K562 (cell line): ENCODE results near the gene CRAMP1. TPM values are rescaled to one million over a fixed set of nuclear protein-coding genes. Genes with fewer than 3 reads are reported as not detected.

Experiments
- ATAC-seq: fragments of 200-7000 bp; cut with Tn5 transposase; 3 replicates; pipeline ENCODE4 v1.9.1; 2020; ENCODE audit warnings: moderate library complexity
- BruUV-seq: library from RNA; stranded (reverse); fragments of 400-500 nt; replicated peaks from 2 replicates; lab custom pipeline; 2021; lab: Mats Ljungman, UMichigan
- CTCF ChIA-PET: fragments of 300-600 bp; formaldehyde crosslinking; extraction: SDS; loops from one replicate; lab custom pipeline; 2021; ENCODE audit warnings: low intra/inter-chr PET ratio; lab: Yijun Ruan, JAX
- POLR2A ChIA-PET: fragments of 300-600, 350-650 bp; sonication (Branson Sonifier 250); formaldehyde crosslinking; extraction: SDS; loops from one replicate; lab custom pipeline; 2021; ENCODE audit warnings: antibody characterized with exemption, inconsistent platforms; lab: Yijun Ruan, JAX
- DNase-seq, 4 experiments: peaks; one replicate each; pipeline versions ENCODE4 v3.0.0 to v3.0.0-alpha.2; 2011 to 2018; ENCODE audit warnings: low spot score in 3 of 4, mixed read lengths in 3 of 4; ENCODE audit errors: extremely low read depth in 1 of 4
- FAIRE-seq: peaks from 2 replicates; lab custom pipeline; 2011; peaks lifted over from hg19 to GRCh38; lab: Jason Lieb, UNC
- H2AFZ ChIP-seq: 2 replicates; pipeline ENCODE4 v1.6.0; 2011; ENCODE audit warnings: low read depth, low read length, control low read depth, inconsistent platforms
- H3K27ac ChIP-seq: fragments of 200-600 bp; 3 replicates; pipeline ENCODE4 v1.8.0; 2011; ENCODE audit warnings: low read depth, mild to moderate bottlenecking, control low read depth, inconsistent platforms, low read length, moderate library complexity, mixed read lengths; ENCODE audit errors: extremely low read depth
- H3K27me3 ChIP-seq, 2 experiments: fragments of 300-600 bp in 1 of 2; 2 replicates in 1 of 2; 3 replicates in 1 of 2; pipeline versions ENCODE4 v1.6.0 to v1.8.0; 2011; ENCODE audit warnings: inconsistent platforms in 2 of 2, low read length in 2 of 2, mild to moderate bottlenecking in 1 of 2, mixed read lengths in 1 of 2, moderate library complexity in 1 of 2; ENCODE audit not compliant: control insufficient read depth in 2 of 2, insufficient read depth in 2 of 2
- H3K36me3 ChIP-seq: fragments of 300-600 bp; 3 replicates; pipeline ENCODE4 v1.8.0; 2011; ENCODE audit warnings: mild to moderate bottlenecking, low read length, inconsistent platforms; ENCODE audit not compliant: control insufficient read depth, insufficient read depth
- H3K4me1 ChIP-seq, 2 experiments: fragments of 200-600 bp in 1 of 2; replicated peaks in 1 of 2; 2 replicates in 1 of 2; 3 replicates in 1 of 2; pipeline versions ENCODE4 v1.5.1 to v1.8.0; 2011; ENCODE audit warnings: inconsistent platforms in 2 of 2, low read length in 2 of 2, mild to moderate bottlenecking in 1 of 2, mixed read lengths in 1 of 2, moderate library complexity in 1 of 2; ENCODE audit not compliant: control insufficient read depth in 2 of 2, insufficient read depth in 2 of 2
- H3K4me2 ChIP-seq: 2 replicates; pipeline ENCODE4 v1.6.1; 2011; ENCODE audit warnings: low read length, control low read depth, inconsistent platforms, mixed read lengths; ENCODE audit not compliant: insufficient read depth
- H3K4me3 ChIP-seq: fragments of 200-600 bp; sonication (generic), shearing (Covaris generic); 2 replicates; pipeline ENCODE4 v1.5.1; 2016; ENCODE audit warnings: control low read depth, inconsistent platforms
- H3K79me2 ChIP-seq: fragments of 200-600 bp; 3 replicates; pipeline ENCODE4 v1.8.0; 2011; ENCODE audit warnings: low read length, inconsistent platforms; ENCODE audit not compliant: control insufficient read depth, insufficient read depth
- H3K9ac ChIP-seq, 2 experiments: 2 replicates each; pipeline versions ENCODE4 v1.6.0 to v1.6.1; 2011; ENCODE audit warnings: low read depth in 2 of 2, low read length in 2 of 2, control low read depth in 1 of 2, inconsistent platforms in 1 of 2, mild to moderate bottlenecking in 1 of 2, mixed read lengths in 1 of 2; ENCODE audit not compliant: insufficient read depth in 1 of 2
- H3K9me1 ChIP-seq: one replicate; pipeline ENCODE4 v1.6.0; 2011; ENCODE audit warnings: inconsistent platforms, mild to moderate bottlenecking, low read length, moderate library complexity; ENCODE audit not compliant: control insufficient read depth, insufficient read depth
- H3K9me3 ChIP-seq: replicated peaks from 2 replicates; pipeline ENCODE4 v1.5.1; 2011; ENCODE audit warnings: low read depth, low read length, inconsistent platforms; ENCODE audit not compliant: control insufficient read depth, insufficient read depth
- H4K20me1 ChIP-seq: replicated peaks from 2 replicates; pipeline ENCODE4 v1.6.1; 2011; ENCODE audit warnings: low read length, inconsistent platforms, mixed read lengths; ENCODE audit not compliant: control insufficient read depth, insufficient read depth
- CGGBP1 ChIP-seq: fragments of 250-450 bp; sonication (Bioruptor Pico); IDR thresholded peaks from 2 replicates; pipeline ENCODE4 v1.9.0; 2021; ENCODE audit warnings: mild to moderate bottlenecking
- CTCF ChIP-seq, 3 experiments: IDR thresholded peaks in 2 of 3; conservative IDR thresholded peaks in 1 of 3; 2 replicates each; pipeline ENCODE4 v1.5.1; 2011 to 2012; ENCODE audit warnings: low read length in 3 of 3, mild to moderate bottlenecking in 3 of 3, control low read depth in 2 of 3, improper control_type of control experiment in 1 of 3, inconsistent platforms in 1 of 3, low read depth in 1 of 3, mixed read lengths in 1 of 3, moderate library complexity in 1 of 3; ENCODE audit not compliant: insufficient read depth in 2 of 3
- CXXC5 ChIP-seq: fragments of 250-450 bp; sonication (Bioruptor Pico); IDR thresholded peaks from 2 replicates; pipeline ENCODE4 v1.8.0; 2022; ENCODE audit warnings: inconsistent platforms, mild to moderate bottlenecking, moderate library complexity
- ESRRA ChIP-seq: fragments of 450-650 bp; IDR thresholded peaks from 2 replicates; pipeline ENCODE4 v1.6.1; 2014; ENCODE audit warnings: low read depth, mild to moderate bottlenecking, moderate library complexity, borderline replicate concordance
- FOXO4 ChIP-seq: fragments of 450-650 bp; formaldehyde crosslinking; IDR thresholded peaks from 2 replicates; pipeline ENCODE4 v1.4.0; 2020; ENCODE audit warnings: mild to moderate bottlenecking, moderate library complexity
- KAT8 ChIP-seq: fragments of 450-650 bp; IDR thresholded peaks from 2 replicates; pipeline ENCODE4 v1.6.1; 2016; ENCODE audit warnings: low read depth, mild to moderate bottlenecking
- KDM2B ChIP-seq: fragments of 250-450 bp; sonication (Bioruptor Pico); IDR thresholded peaks from 2 replicates; pipeline ENCODE4 v1.8.0; 2021; ENCODE audit warnings: mild to moderate bottlenecking, moderate library complexity
- LCOR ChIP-seq: sonication (generic); formaldehyde crosslinking; IDR thresholded peaks from 2 replicates; pipeline ENCODE4 v1.8.0; 2022; ENCODE audit warnings: mild to moderate bottlenecking, missing genetic modification reagents
- RAD21 ChIP-seq, 2 experiments: fragments of 250-450 bp in 1 of 2; fragments of 450-650 bp in 1 of 2; sonication (Bioruptor Pico) in 1 of 2; formaldehyde crosslinking in 1 of 2; IDR thresholded peaks in 1 of 2; conservative IDR thresholded peaks in 1 of 2; 2 replicates each; pipeline versions ENCODE4 v1.4.0 to v1.8.0; 2020 to 2022; ENCODE audit warnings: mild to moderate bottlenecking in 2 of 2, moderate library complexity in 1 of 2
- TAF7 ChIP-seq: fragments of 450-650 bp; IDR thresholded peaks from 2 replicates; pipeline ENCODE4 v1.6.1; 2016; ENCODE audit warnings: missing genetic modification characterization, missing compliant biosample characterization
- ZBTB43 ChIP-seq: sonication (generic); formaldehyde crosslinking; IDR thresholded peaks from 2 replicates; pipeline ENCODE4 v1.8.0; 2023; ENCODE audit warnings: mild to moderate bottlenecking, missing genetic modification reagents
- ZC3H11A ChIP-seq: IDR thresholded peaks from 2 replicates; pipeline ENCODE4 v1.6.1; 2012; ENCODE audit warnings: low read depth, low read length, improper control_type of control experiment
- ZNF133 ChIP-seq: fragments of 250-450 bp; sonication (Bioruptor Pico); IDR thresholded peaks from 2 replicates; pipeline ENCODE4 v1.4.0; 2020; ENCODE audit warnings: mild to moderate bottlenecking
- ZNF408 ChIP-seq: fragments of 250-450 bp; sonication (Bioruptor Pico); IDR thresholded peaks from 2 replicates; pipeline ENCODE4 v1.4.0; 2020; ENCODE audit warnings: low read depth, mild to moderate bottlenecking, moderate library complexity
- ZNF695 ChIP-seq: fragments of 450-650 bp; formaldehyde crosslinking; IDR thresholded peaks from 2 replicates; pipeline ENCODE4 v1.4.0; 2020; ENCODE audit warnings: mild to moderate bottlenecking, moderate library complexity
- ZNF830 ChIP-seq: fragments of 250-450 bp; sonication (Bioruptor Pico); IDR thresholded peaks from 2 replicates; pipeline ENCODE4 v1.5.0; 2021; ENCODE audit warnings: mild to moderate bottlenecking
- WGBS: fragments of 100-300 bp; shearing (Covaris generic); methylation state at CpG from one replicate; pipeline ENCODE4 v1.1.6; 2016; ENCODE audit warnings: low coverage, mixed read lengths; ENCODE audit not compliant: insufficient coverage; ENCODE audit errors: missing lambda C conversion rate; 5-methylcytosine and 5-hydroxymethylcytosine counted together
- in situ Hi-C: fragments of 300-500 bp; cut with MboI; formaldehyde crosslinking; loops from 4 replicates; pipeline ENCODE4 v1.15.0; 2018; ENCODE audit warnings: inconsistent platforms, mixed read lengths
- intact Hi-C: fragments of 100-400 bp; cut with micrococcal nuclease; formaldehyde crosslinking; loops from 2 replicates; pipeline ENCODE4 v1.14.2; 2022
- polyA plus RNA-seq, 8 experiments: library from polyadenylated mRNA; depleted of rRNA in 4 of 8; stranded (reverse) in 5 of 8; unstranded in 3 of 8; fragments of >200 nt; fragmentation: Nextera tagmentation in 2 of 8; fragmentation: Illumina TruSeq in 1 of 8; extraction: Ambion mirVana in 2 of 8; extraction: Trizol in 1 of 8; gene quantifications; 2 replicates each; pipeline versions ENCODE4 v1.2.1 to v1.2.3, GENCODE V29; 2011 to 2014; ENCODE audit warnings: inconsistent platforms in 1 of 8, missing spikeins in 1 of 8
- total RNA-seq, 7 experiments: library from RNA; depleted of rRNA in 6 of 7; stranded (reverse); fragments of >200 nt in 6 of 7; fragmentation: Illumina TruSeq in 2 of 7; extraction: Trizol in 2 of 7; gene quantifications; 2 replicates each; pipeline versions ENCODE4 v1.2.1 to v1.2.3, GENCODE V29; 2011 to 2021; ENCODE audit warnings: low replicate concordance in 1 of 7

CRAMP1 gene
- total and polyA plus RNA-seq, 9 of the 15 experiments (the other 6 are each of a cell fraction or from before 2014, with no cell fraction given): 0.52 to 20.8 (median 7.5) TPM

GRCh38 chr16:1579214-1579613 is 32.9 kb upstream of the CRAMP1 start:
- ATAC-seq: no peak
- no peak for DNase-seq
- H2AFZ ChIP-seq: no peak overlapping the region
- no peaks in the 10 kb centered on the region for H3K79me2 ChIP-seq
- FAIRE-seq: no peak
- in situ Hi-C loops (no loop called here), intact Hi-C loops (no loop called here)
- H3K27ac ChIP-seq: no peak overlapping the region
- H3K9ac ChIP-seq: no peak overlapping the region
- H3K9me3 ChIP-seq: no peaks in the 10 kb centered on the region
- ChIA-PET CTCF (no interaction called here), POLR2A (interaction anchor here (0.6 to 1.9 kb wide), 2 partner anchors 9 to 13 kb away, joined by 4 to 6 read pairs; no protein-coding TSS in a partner anchor)
- no peak for TF ChIP-seq ZBTB43 (CRISPR knock-in tag)
- no peak for TF ChIP-seq CXXC5 (CRISPR knock-in tag)
- TF ChIP-seq ESRRA: peak; percentile 78; the same call in 1 of the 2 replicates
- TF ChIP-seq LCOR: no peak
- TF ChIP-seq ZNF830 (CRISPR knock-in tag): no peak
- no peak for TF ChIP-seq ZNF408 (CRISPR knock-in tag)
- TF ChIP-seq CTCF (IDR thresholded peaks at IDR 0.05 in 2 of 3, conservative IDR thresholded peaks at IDR 0.05 in 1 of 3; ENCODE audit: insufficient read depth in 2 of 3, low read depth in 1 of 3, low read length in 3 of 3): peak in 2 of 3 experiments; percentile 14 to 28; a peak in 2 of 6 replicates
- TF ChIP-seq TAF7 (tag): no peak
- no peak for TF ChIP-seq FOXO4
- TF ChIP-seq ZNF133 (CRISPR knock-in tag): no peak
- TF ChIP-seq ZC3H11A: no peak
- TF ChIP-seq KAT8: no peak
- TF ChIP-seq RAD21 (CRISPR knock-in tag; conservative IDR thresholded peaks at IDR 0.05 in 1 of 2, IDR thresholded peaks at IDR 0.05 in 1 of 2): peak in 1 of 2 experiments; percentile 13; a peak in 1 of 4 replicates
- no peak for TF ChIP-seq KDM2B (CRISPR knock-in tag)
- no peak for TF ChIP-seq ZNF695
- no peak for TF ChIP-seq CGGBP1
- no peak overlapping the region for H3K4me3 ChIP-seq
- no peaks in the 10 kb centered on the region for H4K20me1 ChIP-seq
- no peaks in the 10 kb centered on the region for H3K9me1 ChIP-seq
- WGBS: 69% methylated on average over 5 of the region's 5 CpGs
- peaks cover 0 to 8% of the 10 kb centered on the region in 2 experiments; a peak in 1 of 5 replicates for H3K4me1 ChIP-seq
- no peak overlapping the region for H3K4me2 ChIP-seq
- no peaks in the 10 kb centered on the region for H3K27me3 ChIP-seq
- no peaks in the 10 kb centered on the region for H3K36me3 ChIP-seq
- BruUV-seq: no TSS peak
